CD4-positive, alpha-beta T cell treated with Interleukin-6 at 100 ng/mL for 8 hours (primary cell): Measurements from ENCODE around the gene CCDC60.
"Not testable (repeated sequence)": the region's sequence is repeated elsewhere in the genome, so short reads cannot be mapped to it uniquely, and the experiment has no call there.

Experiments used
- DNase-seq: peaks from one replicate; pipeline ENCODE4 v3.0.0-alpha.2; 2020; ENCODE audit warnings: mixed read lengths, low spot score

CCDC60 gene

GRCh38 chr12:119338593-119339363 lies 4.2 kb downstream of the CCDC60 start:
- DNase-seq = no peak

- DNase-seq = no peak
Observed at GRCh38 chr12:119340578-119340977, 6.0 kb downstream of the CCDC60 start.

- no peak for DNase-seq
Observed at GRCh38 chr12:119341020-119341419, 6.5 kb downstream of the CCDC60 start.

- no peak for DNase-seq
Observed at GRCh38 chr12:119341988-119342387, 7.5 kb downstream of the CCDC60 start.

- no peak for DNase-seq
Observed at GRCh38 chr12:119343130-119343529, 8.6 kb downstream of the CCDC60 start.

GRCh38 chr12:119354172-119354571 lies 19.6 kb downstream of the CCDC60 start:
- no peak for DNase-seq

- not testable (repeated sequence) for DNase-seq
Observed at GRCh38 chr12:119360366-119360765, 25.8 kb downstream of the CCDC60 start.

- DNase-seq = no peak
Observed at GRCh38 chr12:119363037-119363436, 28.5 kb downstream of the CCDC60 start.

- DNase-seq = no peak
Observed at GRCh38 chr12:119363490-119363889, 29.0 kb downstream of the CCDC60 start.

GRCh38 chr12:119365451-119365850 lies 30.9 kb downstream of the CCDC60 start:
- no peak for DNase-seq

GRCh38 chr12:119366007-119366406 lies 31.5 kb downstream of the CCDC60 start:
- DNase-seq = no peak

- no peak for DNase-seq
Observed at GRCh38 chr12:119369161-119369560, 34.6 kb downstream of the CCDC60 start.

- DNase-seq = no peak
Observed at GRCh38 chr12:119369907-119370546, 35.5 kb downstream of the CCDC60 start.

- no peak for DNase-seq
Observed at GRCh38 chr12:119372540-119372939, 38.0 kb downstream of the CCDC60 start.

- DNase-seq = no peak
Observed at GRCh38 chr12:119373001-119373400, 38.5 kb downstream of the CCDC60 start.

- no peak for DNase-seq
Observed at GRCh38 chr12:119373666-119374065, 39.1 kb downstream of the CCDC60 start.

GRCh38 chr12:119374635-119375034 lies 40.1 kb downstream of the CCDC60 start:
- no peak for DNase-seq

- DNase-seq = no peak
Observed at GRCh38 chr12:119375075-119375882, 40.8 kb downstream of the CCDC60 start.

GRCh38 chr12:119375883-119376190 lies 41.3 kb downstream of the CCDC60 start:
- DNase-seq = no peak

GRCh38 chr12:119378903-119379302 lies 44.4 kb downstream of the CCDC60 start:
- DNase-seq = no peak

GRCh38 chr12:119381471-119382235 lies 47.1 kb downstream of the CCDC60 start:
- DNase-seq = no peak

GRCh38 chr12:119383206-119383605 lies 48.7 kb downstream of the CCDC60 start:
- no peak for DNase-seq
